Measurements from ENCODE around the gene USP54. TPM values are rescaled to one million over a fixed set of nuclear protein-coding genes. Genes with fewer than 3 reads are reported as not detected.

USP54 gene
- total RNA-seq, 1 experiment from 2014 or later, result 37.9 TPM

DNA sequence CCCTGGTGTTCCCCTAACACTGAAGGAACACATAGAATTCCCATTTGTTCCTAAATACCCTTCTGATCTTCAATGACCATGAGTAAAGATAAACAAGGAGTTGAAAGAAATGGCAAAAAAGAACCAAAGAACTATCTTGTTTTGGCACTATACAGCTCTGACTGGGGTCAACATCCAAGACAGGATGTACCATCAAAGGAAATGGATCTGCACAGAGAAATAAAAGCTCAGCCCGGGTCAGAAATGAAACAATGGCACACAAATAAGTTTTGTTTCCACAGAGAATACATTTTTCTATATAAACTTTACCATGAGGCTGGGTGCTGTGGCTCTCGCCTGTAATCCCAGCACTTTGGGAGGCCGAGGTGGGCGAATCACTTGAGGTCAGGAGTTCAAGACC lies 18.0 kb upstream of the USP54 start:
- Mint-ChIP-seq H3K27me3 (ENCODE audit: low read depth) (no peaks in the 10 kb centered on the region), H3K36me3 (ENCODE audit: insufficient read depth in 1 of 3, low read depth in 3 of 3) (peaks cover 5 to 12% (median 8%) of the 10 kb centered on the region in 3 experiments; a peak in 6 of 7 replicates), H3K4me3 (no peak overlapping the region), H3K4me1 (no peaks in the 10 kb centered on the region), H3K27ac (0 out of 7 replicates have a peak overlapping the region, but pooled peaks of 1 of the 3 experiments have one; percentile 2), H3K9me3 (no peaks in the 10 kb centered on the region)
- H3K23me2 ChIP-seq (ENCODE audit: insufficient read length, low read depth, low read length, poor library complexity, severe bottlenecking), result no peaks in the 10 kb centered on the region
- H4K5ac ChIP-seq (ENCODE audit: insufficient read length, low read depth, low read length), result no peak overlapping the region
- no peaks in the 10 kb centered on the region for H3K79me2 ChIP-seq (ENCODE audit: insufficient read depth, low read length)
- peaks cover 3% of the 10 kb centered on the region for H3K79me1 ChIP-seq (ENCODE audit: insufficient read depth, low read depth, low read length, poor library complexity, severe bottlenecking)
- no peak overlapping the region for H2BK120ac ChIP-seq (ENCODE audit: low read depth, low read length, poor library complexity, severe bottlenecking)
- H2BK15ac ChIP-seq (ENCODE audit: low read depth, low read length), result no peak overlapping the region
- H2BK12ac ChIP-seq (ENCODE audit: insufficient read length, low read depth, low read length), result no peak overlapping the region
- TF ChIP-seq, protein P1, sequence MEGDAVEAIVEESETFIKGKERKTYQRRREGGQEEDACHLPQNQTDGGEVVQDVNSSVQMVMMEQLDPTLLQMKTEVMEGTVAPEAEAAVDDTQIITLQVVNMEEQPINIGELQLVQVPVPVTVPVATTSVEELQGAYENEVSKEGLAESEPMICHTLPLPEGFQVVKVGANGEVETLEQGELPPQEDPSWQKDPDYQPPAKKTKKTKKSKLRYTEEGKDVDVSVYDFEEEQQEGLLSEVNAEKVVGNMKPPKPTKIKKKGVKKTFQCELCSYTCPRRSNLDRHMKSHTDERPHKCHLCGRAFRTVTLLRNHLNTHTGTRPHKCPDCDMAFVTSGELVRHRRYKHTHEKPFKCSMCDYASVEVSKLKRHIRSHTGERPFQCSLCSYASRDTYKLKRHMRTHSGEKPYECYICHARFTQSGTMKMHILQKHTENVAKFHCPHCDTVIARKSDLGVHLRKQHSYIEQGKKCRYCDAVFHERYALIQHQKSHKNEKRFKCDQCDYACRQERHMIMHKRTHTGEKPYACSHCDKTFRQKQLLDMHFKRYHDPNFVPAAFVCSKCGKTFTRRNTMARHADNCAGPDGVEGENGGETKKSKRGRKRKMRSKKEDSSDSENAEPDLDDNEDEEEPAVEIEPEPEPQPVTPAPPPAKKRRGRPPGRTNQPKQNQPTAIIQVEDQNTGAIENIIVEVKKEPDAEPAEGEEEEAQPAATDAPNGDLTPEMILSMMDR (conservative IDR thresholded peaks at IDR 0.05), result no peak
- H3K4me2 ChIP-seq (ENCODE audit: insufficient read depth, insufficient read length, low read length), result no peak overlapping the region
- no peak overlapping the region for H3K14ac ChIP-seq (ENCODE audit: insufficient read depth, low read length)
- H3K56ac ChIP-seq (ENCODE audit: insufficient read length, low read depth, low read length), result no peak overlapping the region
- WGBS (ENCODE audit: extremely low coverage, insufficient read length, low lambda C conversion rate), result no CpG with 5 or more reads among the region's 4 CpGs
- H3K4me1 ChIP-seq (ENCODE audit: insufficient read depth, low read length), result no peaks in the 10 kb centered on the region
- no peak overlapping the region for H3K27ac ChIP-seq (ENCODE audit: insufficient read length, low read depth, low read length)
- DNase-seq, result no peak
- H3K4ac ChIP-seq (ENCODE audit: low read depth, low read length), result no peak overlapping the region
- H2BK20ac ChIP-seq (ENCODE audit: low read depth, low read length, poor library complexity, severe bottlenecking), result no peak overlapping the region
- no peak overlapping the region for H2BK5ac ChIP-seq (ENCODE audit: insufficient read length, low read length)
- no peak overlapping the region for H3T11ph ChIP-seq (ENCODE audit: low read length)
- no peak overlapping the region for H2AFZ ChIP-seq (ENCODE audit: low read length)
- no peaks in the 10 kb centered on the region for H3K9me3 ChIP-seq (ENCODE audit: control insufficient read depth, low read depth, low read length)
- no peak overlapping the region for H2AK5ac ChIP-seq (ENCODE audit: insufficient read length, low read length)
- no peak overlapping the region for H3K23ac ChIP-seq (ENCODE audit: insufficient read length, low read depth, low read length)
- no peaks in the 10 kb centered on the region for H4K20me1 ChIP-seq (ENCODE audit: control insufficient read depth, insufficient read depth, insufficient read length)
- no peak overlapping the region for H4K8ac ChIP-seq (replicated peaks; ENCODE audit: insufficient read length, low read depth, low read length)
- H3K18ac ChIP-seq (ENCODE audit: insufficient read length, low read depth, low read length), result no peak overlapping the region
- H4K91ac ChIP-seq (ENCODE audit: insufficient read length, low read depth, low read length), result no peak overlapping the region
- H3K27me3 ChIP-seq (ENCODE audit: insufficient read depth, low read length), result no peaks in the 10 kb centered on the region
- H3K9ac ChIP-seq (ENCODE audit: extremely low read depth, insufficient read length, low read length), result no peak overlapping the region

Data from H9 (cell line).